SK-N-SH treated with all-trans-retinoic acid at 6 μM for 48 hours (cell line): ENCODE data around the gene PRSS36.

Source experiments
- ESRRG ChIP-seq: fragments of 250-450 bp; sonication (Bioruptor Pico); IDR thresholded peaks from 2 replicates; pipeline ENCODE4 v1.6.1; 2021; ENCODE audit warnings: mild to moderate bottlenecking
- TCF4 ChIP-seq: fragments of 250-450 bp; sonication (Bioruptor Pico); IDR thresholded peaks from 2 replicates; pipeline ENCODE4 v1.8.0; 2021; ENCODE audit warnings: mild to moderate bottlenecking, moderate library complexity, borderline replicate concordance
- TF ChIP-seq, protein P1 (sequence below): fragments of 250-450 bp; sonication (Bioruptor Pico); IDR thresholded peaks from 2 replicates; pipeline ENCODE4 v1.5.1; 2020; ENCODE audit warnings: low read depth, mild to moderate bottlenecking, moderate library complexity

DNA sequence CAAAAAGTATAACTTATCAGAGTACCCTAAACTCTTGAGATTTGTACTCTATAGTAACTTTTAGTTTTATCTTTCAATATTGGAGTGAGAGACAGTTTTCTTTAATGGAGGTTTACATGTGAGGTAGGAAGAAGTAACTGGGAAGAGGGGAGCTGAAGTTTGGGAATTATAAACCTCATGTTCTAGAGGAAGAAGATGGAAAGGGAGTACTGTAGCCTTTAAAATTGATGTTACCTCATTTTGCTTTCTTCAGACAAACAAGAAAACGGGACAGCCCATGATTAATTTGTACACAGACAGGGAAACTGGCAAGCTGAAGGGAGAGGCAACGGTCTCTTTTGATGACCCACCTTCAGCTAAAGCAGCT is 39.5 kb upstream of the PRSS36 start:
- TF ChIP-seq TCF4 (no peak), ESRRG (no peak)
- TF ChIP-seq, protein P1, sequence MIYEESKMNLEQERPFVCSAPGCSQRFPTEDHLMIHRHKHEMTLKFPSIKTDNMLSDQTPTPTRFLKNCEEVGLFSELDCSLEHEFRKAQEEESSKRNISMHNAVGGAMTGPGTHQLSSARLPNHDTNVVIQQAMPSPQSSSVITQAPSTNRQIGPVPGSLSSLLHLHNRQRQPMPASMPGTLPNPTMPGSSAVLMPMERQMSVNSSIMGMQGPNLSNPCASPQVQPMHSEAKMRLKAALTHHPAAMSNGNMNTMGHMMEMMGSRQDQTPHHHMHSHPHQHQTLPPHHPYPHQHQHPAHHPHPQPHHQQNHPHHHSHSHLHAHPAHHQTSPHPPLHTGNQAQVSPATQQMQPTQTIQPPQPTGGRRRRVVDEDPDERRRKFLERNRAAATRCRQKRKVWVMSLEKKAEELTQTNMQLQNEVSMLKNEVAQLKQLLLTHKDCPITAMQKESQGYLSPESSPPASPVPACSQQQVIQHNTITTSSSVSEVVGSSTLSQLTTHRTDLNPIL (CRISPR knock-in tag): no peak
